Measurements from ENCODE around the gene SPTBN1. TPM values are rescaled to one million over a fixed set of nuclear protein-coding genes. Genes with fewer than 3 reads are reported as not detected.
A peak's percentile ranks its signal among the peaks of the same experiment; 100 is the strongest.

Gene SPTBN1
- total and polyA plus RNA-seq, 2 of the 13 experiments (the other 11 are each of a cell fraction or from before 2014, with no cell fraction given): 123 to 299 TPM

GRCh38 chr2:54457323-54458023 is 1.3 kb downstream of the SPTBN1 start (continued):
- peak; percentile 84 for TF ChIP-seq SAP130 (CRISPR knock-in tag; IDR thresholded peaks at IDR 0.05; ENCODE audit: low read depth)
- TF ChIP-seq ZNF567 (CRISPR knock-in tag; IDR thresholded peaks at IDR 0.05; ENCODE audit: borderline replicate concordance): no peak
- TF ChIP-seq ZNF251 (CRISPR knock-in tag; IDR thresholded peaks at IDR 0.05): no peak
- TF ChIP-seq ZNF441 (CRISPR knock-in tag; IDR thresholded peaks at IDR 0.05; ENCODE audit: borderline replicate concordance): peak; percentile 96
- peak; percentile 25; the same call in 1 of the 2 replicates for TF ChIP-seq ZNF746 (CRISPR knock-in tag; IDR thresholded peaks at IDR 0.05)
- TF ChIP-seq ZNF768 (CRISPR knock-in tag; IDR thresholded peaks at IDR 0.05): peak; percentile 62; the same call in 1 of the 2 replicates
- TF ChIP-seq E2F2 (CRISPR knock-in tag; IDR thresholded peaks at IDR 0.05; ENCODE audit: borderline replicate concordance): no peak
- TF ChIP-seq RBM39 (IDR thresholded peaks at IDR 0.05; ENCODE audit: low read depth, low read length, poor library complexity, severe bottlenecking): peak; percentile 33
- TF ChIP-seq ARHGAP35 (CRISPR knock-in tag; IDR thresholded peaks at IDR 0.05; ENCODE audit: borderline replicate concordance): 0 out of 2 replicates have a peak, but pooled peaks have one; percentile 16
- TF ChIP-seq ZNF275 (CRISPR knock-in tag; IDR thresholded peaks at IDR 0.05; ENCODE audit: borderline replicate concordance): no peak
- TF ChIP-seq ZNF574 (CRISPR knock-in tag; IDR thresholded peaks at IDR 0.05): peak; percentile 40; the same call in 1 of the 2 replicates
- TF ChIP-seq ZBTB40 (IDR thresholded peaks at IDR 0.05): no peak
- TF ChIP-seq ZBTB40 (CRISPR knock-in tag; IDR thresholded peaks at IDR 0.05): peak; percentile 31; the same call in 1 of the 2 replicates
